Kidney epithelial cell (primary cell): ENCODE results near the gene NDUFB4. TPM values are rescaled to one million over a fixed set of nuclear protein-coding genes. Genes with fewer than 3 reads are reported as not detected.

Experiments
- DNase-seq: peaks from one replicate; pipeline ENCODE4 v3.0.0-alpha.2; 2010; ENCODE audit warnings: low read depth
- H3K27me3 ChIP-seq: 2 replicates; pipeline ENCODE4 v1.6.0; 2011; ENCODE audit warnings: low read length; ENCODE audit not compliant: control insufficient read depth, insufficient read depth
- H3K36me3 ChIP-seq: 2 replicates; pipeline ENCODE4 v1.5.1; 2011; ENCODE audit warnings: low read length; ENCODE audit not compliant: control insufficient read depth, insufficient read depth
- H3K4me3 ChIP-seq: 2 replicates; pipeline ENCODE4 v1.5.1; 2011; ENCODE audit warnings: low read depth, mild to moderate bottlenecking, control low read depth, low read length
- CTCF ChIP-seq: IDR thresholded peaks from 2 replicates; pipeline ENCODE4 v1.5.1; 2011; ENCODE audit warnings: mild to moderate bottlenecking, moderate library complexity, low read length, control low read depth, inconsistent platforms; ENCODE audit not compliant: insufficient read depth, poor library complexity, severe bottlenecking
- total RNA-seq: library from RNA; depleted of rRNA; stranded (reverse); fragments of >200 nt; gene quantifications from 2 replicates; pipeline ENCODE4 v1.2.3, GENCODE V29; 2015

NDUFB4 gene
- total RNA-seq, 1 donor from 2014 or later, result 52.1 TPM

GRCh38 chr3:120569222-120570057 lies 26.7 kb upstream of the NDUFB4 start:
- no peaks in the 10 kb centered on the region for H3K36me3 ChIP-seq
- H3K4me3 ChIP-seq, result no peak overlapping the region
- no peak for DNase-seq
- no peaks in the 10 kb centered on the region for H3K27me3 ChIP-seq
- no peak for TF ChIP-seq CTCF

- Histone ChIP-seq H3K4me3 (no peak overlapping the region), H3K27me3 (no peaks in the 10 kb centered on the region), H3K36me3 (no peaks in the 10 kb centered on the region)
- no peak for DNase-seq
- TF ChIP-seq CTCF, result no peak
These were observed 24.1 kb upstream of the NDUFB4 start for GRCh38 chr3:120572027-120572426.

GRCh38 chr3:120587332-120587975 lies 8.7 kb upstream of the NDUFB4 start:
- Histone ChIP-seq H3K27me3 (no peaks in the 10 kb centered on the region), H3K36me3 (no peaks in the 10 kb centered on the region), H3K4me3 (no peak overlapping the region)
- TF ChIP-seq CTCF, result no peak
- no peak for DNase-seq

- TF ChIP-seq CTCF, result no peak
- no peak for DNase-seq
- Histone ChIP-seq H3K4me3 (peak overlapping the region; percentile 62), H3K36me3 (no peaks in the 10 kb centered on the region), H3K27me3 (no peaks in the 10 kb centered on the region)
These were observed 384 bp upstream of the NDUFB4 start for GRCh38 chr3:120595788-120596115.

- no peak for TF ChIP-seq CTCF
These were observed 702 bp downstream of the NDUFB4 start for GRCh38 chr3:120596853-120597223.

More at GRCh38 chr3:120596853-120597223, 702 bp downstream of the NDUFB4 start:
- H3K36me3 ChIP-seq, result no peaks in the 10 kb centered on the region
- peak overlapping the region; percentile 62 for H3K4me3 ChIP-seq
- no peak for DNase-seq
- H3K27me3 ChIP-seq, result no peaks in the 10 kb centered on the region
